Measurements from ENCODE around the gene ITGA3. TPM values are rescaled to one million over a fixed set of nuclear protein-coding genes. Genes with fewer than 3 reads are reported as not detected.

ITGA3 gene
- total RNA-seq, 4 donors from 2014 or later = 145 to 246 (median 172) TPM

DNA sequence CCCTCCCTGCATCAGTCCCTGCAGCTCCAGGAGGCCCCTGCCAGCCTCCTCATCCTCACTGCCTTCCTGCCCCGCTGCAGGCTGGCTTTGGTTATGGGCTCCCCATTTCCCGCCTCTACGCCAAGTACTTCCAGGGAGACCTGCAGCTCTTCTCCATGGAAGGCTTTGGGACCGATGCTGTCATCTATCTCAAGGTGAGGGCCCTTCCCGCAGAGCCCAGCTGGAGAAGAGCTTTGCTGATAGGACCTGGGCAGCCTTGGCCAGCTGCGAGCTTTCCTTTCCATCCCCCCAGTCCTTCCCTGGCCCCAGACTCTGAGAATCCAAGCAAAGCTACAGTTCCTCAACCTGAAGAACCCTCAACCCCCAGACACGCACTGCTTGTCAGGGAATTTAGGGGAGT is 53.3 kb downstream of the ITGA3 start:
- no peak for DNase-seq
- no peak overlapping the region for H3K27ac ChIP-seq
- no peak overlapping the region for H3K4me3 ChIP-seq (replicated peaks in 1 of 3)
- no peaks in the 10 kb centered on the region for H3K9me3 ChIP-seq
- H3K27me3 ChIP-seq = no peaks in the 10 kb centered on the region
- TF ChIP-seq, protein P1, sequence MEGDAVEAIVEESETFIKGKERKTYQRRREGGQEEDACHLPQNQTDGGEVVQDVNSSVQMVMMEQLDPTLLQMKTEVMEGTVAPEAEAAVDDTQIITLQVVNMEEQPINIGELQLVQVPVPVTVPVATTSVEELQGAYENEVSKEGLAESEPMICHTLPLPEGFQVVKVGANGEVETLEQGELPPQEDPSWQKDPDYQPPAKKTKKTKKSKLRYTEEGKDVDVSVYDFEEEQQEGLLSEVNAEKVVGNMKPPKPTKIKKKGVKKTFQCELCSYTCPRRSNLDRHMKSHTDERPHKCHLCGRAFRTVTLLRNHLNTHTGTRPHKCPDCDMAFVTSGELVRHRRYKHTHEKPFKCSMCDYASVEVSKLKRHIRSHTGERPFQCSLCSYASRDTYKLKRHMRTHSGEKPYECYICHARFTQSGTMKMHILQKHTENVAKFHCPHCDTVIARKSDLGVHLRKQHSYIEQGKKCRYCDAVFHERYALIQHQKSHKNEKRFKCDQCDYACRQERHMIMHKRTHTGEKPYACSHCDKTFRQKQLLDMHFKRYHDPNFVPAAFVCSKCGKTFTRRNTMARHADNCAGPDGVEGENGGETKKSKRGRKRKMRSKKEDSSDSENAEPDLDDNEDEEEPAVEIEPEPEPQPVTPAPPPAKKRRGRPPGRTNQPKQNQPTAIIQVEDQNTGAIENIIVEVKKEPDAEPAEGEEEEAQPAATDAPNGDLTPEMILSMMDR (IDR thresholded peaks at IDR 0.05) = no peak
- TF ChIP-seq POLR2A (IDR thresholded peaks at IDR 0.05) = no peak
- intact Hi-C loops (cut with DNase I) = no loop called here
- H3K4me1 ChIP-seq = peaks cover 0 to 15% of the 10 kb centered on the region in 2 donors
- H3K36me3 ChIP-seq = peaks cover 34 to 40% of the 10 kb centered on the region in 2 donors
- WGBS, 2 donors = 89 to 91% methylated on average over 7 of the region's 7 CpGs

DNA sequence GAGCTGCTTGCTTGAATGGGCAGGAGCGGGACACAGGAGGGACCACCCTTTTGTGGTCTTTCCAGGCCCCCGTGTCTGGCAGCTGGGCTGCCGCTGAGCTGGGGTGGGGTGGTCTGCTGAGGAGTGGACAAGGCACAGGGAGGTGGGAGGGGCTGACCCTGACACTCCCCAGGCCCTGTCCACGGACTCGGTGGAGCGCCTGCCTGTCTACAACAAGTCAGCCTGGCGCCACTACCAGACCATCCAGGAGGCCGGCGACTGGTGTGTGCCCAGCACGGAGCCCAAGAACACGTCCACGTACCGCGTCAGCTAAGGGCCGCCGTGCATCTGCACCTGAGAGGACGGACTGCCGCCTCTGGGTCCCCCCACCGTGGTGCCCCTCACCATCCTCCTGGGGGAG is 53.9 kb downstream of the ITGA3 start:
- H3K4me1 ChIP-seq = peaks cover 0 to 15% of the 10 kb centered on the region in 2 donors
- peaks cover 34 to 40% of the 10 kb centered on the region in 2 donors for H3K36me3 ChIP-seq
- H3K27me3 ChIP-seq = no peaks in the 10 kb centered on the region
- DNase-seq = no peak
- no peak for TF ChIP-seq POLR2A (IDR thresholded peaks at IDR 0.05)
- TF ChIP-seq, protein P1 (IDR thresholded peaks at IDR 0.05) = no peak
- intact Hi-C loops (cut with DNase I) = loop anchor here (5.0 to 10.0 kb wide), 2 partner anchors 38 to 185 kb away; no protein-coding TSS in a partner anchor
- no peak overlapping the region for H3K4me3 ChIP-seq (replicated peaks in 1 of 3)
- H3K9me3 ChIP-seq = no peaks in the 10 kb centered on the region
- WGBS, 2 donors = 83 to 92% methylated on average over 6 to 19 of the region's 19 CpGs
- H3K27ac ChIP-seq = no peak overlapping the region

DNA sequence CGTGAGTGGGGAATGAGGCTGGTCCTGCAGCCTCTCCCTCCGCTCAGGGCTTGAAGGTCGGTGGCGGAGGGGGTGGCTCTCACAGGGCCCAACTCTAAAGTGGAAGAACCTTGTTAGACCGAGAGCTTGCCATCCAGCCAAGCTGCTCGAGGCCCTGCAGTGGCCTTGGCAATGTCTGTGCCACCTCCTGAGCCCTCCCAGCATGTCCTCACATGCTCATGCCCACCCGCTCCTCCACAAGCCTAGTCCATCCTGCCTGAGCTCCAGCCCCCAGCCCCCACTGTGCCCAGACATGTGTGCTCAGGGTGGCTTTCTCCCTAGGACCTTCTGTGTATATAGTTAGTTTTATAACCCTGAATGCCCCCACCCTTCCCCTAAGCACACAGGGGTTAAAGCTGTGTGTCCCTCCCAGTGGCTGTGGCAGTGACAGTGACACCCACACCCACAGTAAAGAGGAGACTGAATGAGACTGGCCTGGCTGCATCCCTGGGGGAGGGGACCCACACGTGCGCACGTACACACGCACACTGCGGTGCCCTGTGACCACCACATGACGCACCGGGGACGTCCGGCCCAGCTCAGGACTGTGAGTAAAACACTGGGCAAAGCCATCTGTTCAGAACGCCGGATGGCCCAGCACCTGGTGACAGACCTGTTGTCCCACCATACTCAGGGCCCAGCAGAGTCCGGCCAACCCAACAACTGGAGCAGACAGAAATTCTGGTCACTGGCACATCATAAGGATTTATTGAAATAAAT is 54.9 kb downstream of the ITGA3 start:
- Histone ChIP-seq H3K27ac (peak overlapping the region in 1 of 3 donors; percentile 62), H3K9me3 (no peaks in the 10 kb centered on the region), H3K4me3 (replicated peaks in 1 of 3) (no peak overlapping the region), H3K27me3 (no peaks in the 10 kb centered on the region), H3K36me3 (peaks cover 26 to 36% of the 10 kb centered on the region in 2 donors), H3K4me1 (peaks cover 0 to 15% of the 10 kb centered on the region in 2 donors)
- no peak for DNase-seq
- intact Hi-C loops (cut with DNase I) = loop anchor here (5.0 to 10.0 kb wide), 2 partner anchors 37 to 184 kb away; no protein-coding TSS in a partner anchor
- WGBS, 2 donors = 79 to 81% methylated on average over 15 to 19 of the region's 19 CpGs
- no peak for TF ChIP-seq POLR2A (IDR thresholded peaks at IDR 0.05)
- TF ChIP-seq, protein P1 (IDR thresholded peaks at IDR 0.05) = no peak

DNA sequence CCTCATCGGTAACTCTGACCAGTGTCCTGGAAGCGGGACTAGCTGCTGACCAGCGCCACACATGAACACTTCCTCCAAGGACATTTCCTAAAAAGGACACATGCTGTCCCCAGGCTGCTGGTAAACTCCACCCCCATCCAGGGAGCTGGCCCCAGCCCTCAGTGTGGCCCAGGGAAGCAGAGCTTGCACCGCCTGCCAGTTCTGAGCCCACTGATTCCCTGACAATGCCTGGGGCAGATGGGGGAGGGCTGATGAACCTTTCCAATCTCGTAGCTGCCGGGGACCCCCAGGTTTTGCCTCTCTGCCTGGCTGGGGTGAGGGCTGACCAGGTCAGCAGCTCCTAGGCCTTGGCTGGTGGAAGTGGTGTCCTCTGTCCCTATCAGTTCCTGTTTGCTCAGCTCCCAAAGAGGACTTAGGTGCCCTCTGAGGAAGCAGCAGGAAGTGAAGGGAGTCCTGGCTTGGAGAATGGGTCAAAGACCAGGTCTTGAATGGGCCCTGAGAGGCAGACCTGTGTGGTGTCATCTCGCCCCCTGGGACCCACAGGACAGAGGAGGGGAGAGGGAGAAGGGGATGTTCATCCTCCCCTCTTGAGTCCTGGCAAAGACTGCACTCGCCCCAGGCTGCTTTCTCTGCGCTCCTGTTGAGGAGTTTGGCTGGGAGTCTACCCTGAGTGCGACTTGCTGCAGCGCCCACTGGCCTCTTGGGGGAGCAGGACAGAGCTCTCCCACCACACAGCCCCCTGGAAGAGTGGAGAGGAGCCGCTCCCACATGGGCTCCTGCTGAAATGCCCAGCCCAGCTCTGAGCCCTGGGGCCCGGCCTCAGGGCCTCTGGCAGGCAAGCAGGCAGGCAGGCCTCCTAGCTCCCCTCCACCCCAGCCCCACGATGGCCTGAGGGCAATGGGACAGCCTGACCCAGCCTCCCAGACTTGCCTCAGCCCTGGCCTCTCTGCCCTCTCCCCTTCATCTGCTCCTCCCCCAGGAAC is 56.1 kb downstream of the ITGA3 start:
- no peak overlapping the region for H3K4me3 ChIP-seq (replicated peaks in 1 of 3)
- H3K9me3 ChIP-seq = no peaks in the 10 kb centered on the region
- WGBS, 2 donors = 56 to 59% methylated on average over 7 to 10 of the region's 14 CpGs
- TF ChIP-seq, protein P1 (IDR thresholded peaks at IDR 0.05) = no peak
- no peaks in the 10 kb centered on the region for H3K27me3 ChIP-seq
- H3K27ac ChIP-seq = peak overlapping the region; percentile 49 to 64 (median 62)
- intact Hi-C loops (cut with DNase I) = loop anchor here (5.0 to 10.0 kb wide), 2 partner anchors 35 to 183 kb away; no protein-coding TSS in a partner anchor
- H3K4me1 ChIP-seq = peaks cover 0 to 18% of the 10 kb centered on the region in 2 donors
- peak; percentile 30 to 41 for DNase-seq
- peaks cover 18 to 25% of the 10 kb centered on the region in 2 donors for H3K36me3 ChIP-seq

Measured in thyroid gland (tissue), 4 donors.